ENCODE data around the gene MAMDC2.
"Not testable (repeated sequence)": the region's sequence is repeated elsewhere in the genome, so short reads cannot be mapped to it uniquely, and the experiment has no call there.

Gene MAMDC2

GRCh38 chr9:70043689-70044489 lies at the start of gene MAMDC2:
MAMDC2 (plus strand) TSS chr9:70043848; CDS start chr9:70044198, 350 bp downstream.
- FAIRE-seq = no peak

GRCh38 chr9:69995846-69996245 lies 47.8 kb upstream of the MAMDC2 start:
- FAIRE-seq = no peak

- no peak for FAIRE-seq
Observed at GRCh38 chr9:69996967-69997366, 46.7 kb upstream of the MAMDC2 start.

GRCh38 chr9:69997524-69997923 lies 46.1 kb upstream of the MAMDC2 start:
- FAIRE-seq = no peak

GRCh38 chr9:69999315-69999714 lies 44.3 kb upstream of the MAMDC2 start:
- FAIRE-seq = no peak

- no peak for FAIRE-seq
Observed at GRCh38 chr9:70000469-70000868, 43.2 kb upstream of the MAMDC2 start.

GRCh38 chr9:70003901-70004714 lies 39.5 kb upstream of the MAMDC2 start:
- FAIRE-seq = no peak

GRCh38 chr9:70006306-70006705 lies 37.3 kb upstream of the MAMDC2 start:
- no peak for FAIRE-seq

- no peak for FAIRE-seq
Observed at GRCh38 chr9:70007831-70008230, 35.8 kb upstream of the MAMDC2 start.

GRCh38 chr9:70010015-70010414 lies 33.6 kb upstream of the MAMDC2 start:
- FAIRE-seq = no peak

GRCh38 chr9:70011366-70011765 lies 32.3 kb upstream of the MAMDC2 start:
- FAIRE-seq = no peak

- FAIRE-seq = no peak
Observed at GRCh38 chr9:70012569-70012968, 31.1 kb upstream of the MAMDC2 start.

- no peak for FAIRE-seq
Observed at GRCh38 chr9:70013598-70014196, 30.0 kb upstream of the MAMDC2 start.

GRCh38 chr9:70015099-70015498 lies 28.5 kb upstream of the MAMDC2 start:
- no peak for FAIRE-seq

GRCh38 chr9:70020217-70020616 lies 23.4 kb upstream of the MAMDC2 start:
- no peak for FAIRE-seq

- no peak for FAIRE-seq
Observed at GRCh38 chr9:70020991-70021571, 22.6 kb upstream of the MAMDC2 start.

GRCh38 chr9:70028287-70028686 lies 15.4 kb upstream of the MAMDC2 start:
- FAIRE-seq = no peak

GRCh38 chr9:70030156-70030555 lies 13.5 kb upstream of the MAMDC2 start:
- FAIRE-seq = no peak

- no peak for FAIRE-seq
Observed at GRCh38 chr9:70031141-70031545, 12.5 kb upstream of the MAMDC2 start.

GRCh38 chr9:70034271-70034711 lies 9.4 kb upstream of the MAMDC2 start:
- FAIRE-seq = no peak

GRCh38 chr9:70035691-70036090 lies 8.0 kb upstream of the MAMDC2 start:
- no peak for FAIRE-seq

GRCh38 chr9:70036641-70037040 lies 7.0 kb upstream of the MAMDC2 start:
- no peak for FAIRE-seq

GRCh38 chr9:70038171-70038621 lies 5.5 kb upstream of the MAMDC2 start:
- not testable (repeated sequence) for FAIRE-seq

All from colon (tissue), 2 donors.